ENCODE data around the gene MUC2.

Gene MUC2

DNA sequence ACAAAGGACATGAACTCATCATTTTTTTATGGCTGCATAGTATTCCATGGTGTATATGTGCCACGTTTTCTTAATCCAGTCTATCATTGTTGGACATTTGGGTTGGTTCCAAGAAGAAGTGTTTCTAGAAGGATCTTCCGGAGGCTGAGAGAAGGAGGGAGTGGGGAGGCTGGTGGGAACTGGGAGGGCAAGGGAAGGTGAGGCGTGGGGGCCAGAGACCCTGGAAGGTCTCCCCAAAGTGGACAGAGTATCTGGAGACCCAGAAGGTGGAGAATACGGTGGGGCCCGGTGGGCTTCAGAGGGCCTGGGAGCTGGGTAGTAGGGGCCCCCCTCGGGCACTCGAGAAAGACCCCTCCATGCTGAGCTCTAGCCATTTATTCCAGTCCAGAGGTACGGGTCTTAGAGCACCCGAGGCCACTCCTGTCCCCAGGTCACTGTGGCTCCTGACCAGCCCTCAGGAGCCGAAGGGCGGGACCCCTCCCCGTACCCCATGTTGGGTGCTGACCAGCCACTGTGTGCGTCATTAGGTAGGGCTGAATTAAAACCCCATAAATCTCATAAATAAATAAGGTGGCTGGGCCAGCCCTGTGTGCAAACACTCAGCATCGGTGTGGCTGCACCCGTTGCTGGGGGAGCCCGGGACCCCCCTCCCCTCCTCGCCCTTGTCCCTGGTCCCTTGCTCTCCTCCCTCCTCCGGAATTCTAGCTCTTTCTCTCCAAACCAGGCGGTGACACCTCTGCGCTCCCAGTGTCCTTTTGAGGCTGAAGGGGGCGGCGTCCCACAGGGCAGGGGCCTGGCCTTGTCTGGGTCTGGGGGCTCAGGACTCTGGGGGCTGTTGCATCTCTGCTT is 44.3 kb downstream of the MUC2 start:
- H3K4me3 ChIP-seq (ENCODE audit: low read length), result no peak overlapping the region
- no peak for TF ChIP-seq EZH2phosphoT487 (IDR thresholded peaks at IDR 0.05; ENCODE audit: low read length)
- TF ChIP-seq EZH2 (optimal IDR thresholded peaks at IDR 0.05; ENCODE audit: low read depth, low read length), result no peak
- TF ChIP-seq, protein P1, sequence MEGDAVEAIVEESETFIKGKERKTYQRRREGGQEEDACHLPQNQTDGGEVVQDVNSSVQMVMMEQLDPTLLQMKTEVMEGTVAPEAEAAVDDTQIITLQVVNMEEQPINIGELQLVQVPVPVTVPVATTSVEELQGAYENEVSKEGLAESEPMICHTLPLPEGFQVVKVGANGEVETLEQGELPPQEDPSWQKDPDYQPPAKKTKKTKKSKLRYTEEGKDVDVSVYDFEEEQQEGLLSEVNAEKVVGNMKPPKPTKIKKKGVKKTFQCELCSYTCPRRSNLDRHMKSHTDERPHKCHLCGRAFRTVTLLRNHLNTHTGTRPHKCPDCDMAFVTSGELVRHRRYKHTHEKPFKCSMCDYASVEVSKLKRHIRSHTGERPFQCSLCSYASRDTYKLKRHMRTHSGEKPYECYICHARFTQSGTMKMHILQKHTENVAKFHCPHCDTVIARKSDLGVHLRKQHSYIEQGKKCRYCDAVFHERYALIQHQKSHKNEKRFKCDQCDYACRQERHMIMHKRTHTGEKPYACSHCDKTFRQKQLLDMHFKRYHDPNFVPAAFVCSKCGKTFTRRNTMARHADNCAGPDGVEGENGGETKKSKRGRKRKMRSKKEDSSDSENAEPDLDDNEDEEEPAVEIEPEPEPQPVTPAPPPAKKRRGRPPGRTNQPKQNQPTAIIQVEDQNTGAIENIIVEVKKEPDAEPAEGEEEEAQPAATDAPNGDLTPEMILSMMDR (IDR thresholded peaks at IDR 0.05; ENCODE audit: low read length), result no peak
- H3K79me2 ChIP-seq (ENCODE audit: low read length), result no peaks in the 10 kb centered on the region
- no peaks in the 10 kb centered on the region for H4K20me1 ChIP-seq (ENCODE audit: insufficient read depth, low read length)
- H3K9ac ChIP-seq (ENCODE audit: low read length), result no peak overlapping the region
- DNase-seq, result no peak
- H3K36me3 ChIP-seq (replicated peaks; ENCODE audit: insufficient read depth, low read length), result no peaks in the 10 kb centered on the region
- no peaks in the 10 kb centered on the region for H3K4me1 ChIP-seq (ENCODE audit: low read length)
- no peaks in the 10 kb centered on the region for H3F3A ChIP-seq (ENCODE audit: insufficient read depth, low read length)
- H3K9me3 ChIP-seq (replicated peaks; ENCODE audit: insufficient read depth, low read length), result no peaks in the 10 kb centered on the region
- no peaks in the 10 kb centered on the region for H3K9me2 ChIP-seq (replicated peaks; ENCODE audit: insufficient read depth, low read length)
- H3K27ac ChIP-seq (ENCODE audit: low read length), result no peak overlapping the region
- no peak overlapping the region for H3K4me2 ChIP-seq (ENCODE audit: low read depth, low read length)
- peaks cover 80% of the 10 kb centered on the region for H3K27me3 ChIP-seq (replicated peaks; ENCODE audit: insufficient read depth, low read length)
- H2AFZ ChIP-seq (ENCODE audit: low read length), result no peak overlapping the region

- H3K27me3 ChIP-seq (replicated peaks; ENCODE audit: insufficient read depth, low read length), result peaks cover 83% of the 10 kb centered on the region
- no peaks in the 10 kb centered on the region for H3K9me2 ChIP-seq (replicated peaks; ENCODE audit: insufficient read depth, low read length)
- H2AFZ ChIP-seq (ENCODE audit: low read length), result no peak overlapping the region
- H3K27ac ChIP-seq (ENCODE audit: low read length), result no peak overlapping the region
- H3K4me3 ChIP-seq (ENCODE audit: low read length), result no peak overlapping the region
- no peak for DNase-seq
- no peaks in the 10 kb centered on the region for H3K79me2 ChIP-seq (ENCODE audit: low read length)
- H4K20me1 ChIP-seq (ENCODE audit: insufficient read depth, low read length), result no peaks in the 10 kb centered on the region
- H3K4me1 ChIP-seq (ENCODE audit: low read length), result no peaks in the 10 kb centered on the region
- no peak for TF ChIP-seq EZH2 (optimal IDR thresholded peaks at IDR 0.05; ENCODE audit: low read depth, low read length)
- TF ChIP-seq, protein P1 (IDR thresholded peaks at IDR 0.05; ENCODE audit: low read length), result no peak
- TF ChIP-seq EZH2phosphoT487 (IDR thresholded peaks at IDR 0.05; ENCODE audit: low read length), result no peak
- no peaks in the 10 kb centered on the region for H3K9me3 ChIP-seq (replicated peaks; ENCODE audit: insufficient read depth, low read length)
- H3K4me2 ChIP-seq (ENCODE audit: low read depth, low read length), result no peak overlapping the region
- no peaks in the 10 kb centered on the region for H3K36me3 ChIP-seq (replicated peaks; ENCODE audit: insufficient read depth, low read length)
- no peaks in the 10 kb centered on the region for H3F3A ChIP-seq (ENCODE audit: insufficient read depth, low read length)
- H3K9ac ChIP-seq (ENCODE audit: low read length), result no peak overlapping the region
Observed at GRCh38 chr11:1119604-1120146, 45.0 kb downstream of the MUC2 start.

GRCh38 chr11:1120532-1121330 is 46.1 kb downstream of the MUC2 start:
- H3K4me3 ChIP-seq (ENCODE audit: low read length), result no peak overlapping the region
- H3K79me2 ChIP-seq (ENCODE audit: low read length), result no peaks in the 10 kb centered on the region
- no peak overlapping the region for H3K4me2 ChIP-seq (ENCODE audit: low read depth, low read length)
- TF ChIP-seq, protein P1 (IDR thresholded peaks at IDR 0.05; ENCODE audit: low read length), result no peak
- no peak for TF ChIP-seq EZH2phosphoT487 (IDR thresholded peaks at IDR 0.05; ENCODE audit: low read length)
- no peak for TF ChIP-seq EZH2 (optimal IDR thresholded peaks at IDR 0.05; ENCODE audit: low read depth, low read length)
- no peaks in the 10 kb centered on the region for H3K4me1 ChIP-seq (ENCODE audit: low read length)
- no peak overlapping the region for H3K27ac ChIP-seq (ENCODE audit: low read length)
- no peak overlapping the region for H3K9ac ChIP-seq (ENCODE audit: low read length)
- H2AFZ ChIP-seq (ENCODE audit: low read length), result no peak overlapping the region
- no peaks in the 10 kb centered on the region for H3F3A ChIP-seq (ENCODE audit: insufficient read depth, low read length)
- peaks cover 75% of the 10 kb centered on the region for H3K27me3 ChIP-seq (replicated peaks; ENCODE audit: insufficient read depth, low read length)
- no peaks in the 10 kb centered on the region for H4K20me1 ChIP-seq (ENCODE audit: insufficient read depth, low read length)
- no peaks in the 10 kb centered on the region for H3K36me3 ChIP-seq (replicated peaks; ENCODE audit: insufficient read depth, low read length)
- no peaks in the 10 kb centered on the region for H3K9me2 ChIP-seq (replicated peaks; ENCODE audit: insufficient read depth, low read length)
- no peaks in the 10 kb centered on the region for H3K9me3 ChIP-seq (replicated peaks; ENCODE audit: insufficient read depth, low read length)
- no peak for DNase-seq

Data from MM.1S (cell line).